ENCODE measurements around the gene BRINP3.

DNA sequence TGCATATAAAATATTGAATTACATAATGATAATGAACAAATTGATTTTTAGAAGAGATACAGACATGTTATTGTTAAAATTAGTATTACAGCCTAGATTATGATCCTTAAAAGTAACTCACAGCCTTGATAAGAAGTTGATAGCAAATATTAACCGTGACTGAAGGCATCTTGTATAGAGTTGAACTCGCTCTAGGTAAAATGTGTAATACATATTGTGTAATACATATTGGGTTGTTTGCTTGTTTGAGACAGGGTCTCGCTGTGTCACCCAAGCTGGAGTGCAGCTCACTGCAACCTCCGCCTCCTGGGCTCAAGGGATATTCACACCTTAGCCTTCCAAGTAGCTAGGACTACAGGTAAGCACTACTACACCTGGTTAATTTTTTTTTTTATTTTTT lies 269.9 kb downstream of the BRINP3 start:
- TF ChIP-seq, protein P1, sequence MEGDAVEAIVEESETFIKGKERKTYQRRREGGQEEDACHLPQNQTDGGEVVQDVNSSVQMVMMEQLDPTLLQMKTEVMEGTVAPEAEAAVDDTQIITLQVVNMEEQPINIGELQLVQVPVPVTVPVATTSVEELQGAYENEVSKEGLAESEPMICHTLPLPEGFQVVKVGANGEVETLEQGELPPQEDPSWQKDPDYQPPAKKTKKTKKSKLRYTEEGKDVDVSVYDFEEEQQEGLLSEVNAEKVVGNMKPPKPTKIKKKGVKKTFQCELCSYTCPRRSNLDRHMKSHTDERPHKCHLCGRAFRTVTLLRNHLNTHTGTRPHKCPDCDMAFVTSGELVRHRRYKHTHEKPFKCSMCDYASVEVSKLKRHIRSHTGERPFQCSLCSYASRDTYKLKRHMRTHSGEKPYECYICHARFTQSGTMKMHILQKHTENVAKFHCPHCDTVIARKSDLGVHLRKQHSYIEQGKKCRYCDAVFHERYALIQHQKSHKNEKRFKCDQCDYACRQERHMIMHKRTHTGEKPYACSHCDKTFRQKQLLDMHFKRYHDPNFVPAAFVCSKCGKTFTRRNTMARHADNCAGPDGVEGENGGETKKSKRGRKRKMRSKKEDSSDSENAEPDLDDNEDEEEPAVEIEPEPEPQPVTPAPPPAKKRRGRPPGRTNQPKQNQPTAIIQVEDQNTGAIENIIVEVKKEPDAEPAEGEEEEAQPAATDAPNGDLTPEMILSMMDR (IDR thresholded peaks at IDR 0.05): no peak
- no peak for TF ChIP-seq POLR2A (IDR thresholded peaks at IDR 0.05)
- no peak for TF ChIP-seq POLR2AphosphoS5 (IDR thresholded peaks at IDR 0.05)

Data from stomach (tissue), 4 donors.